Measurements from ENCODE around the gene SPATC1L.

Gene SPATC1L

GRCh38 chr21:46116189-46116775 is 68.0 kb downstream of the SPATC1L start:
- no peak for DNase-seq (ENCODE audit: extremely low spot score)
- ChIA-PET CTCF (no interaction called here), POLR2A (no interaction called here)
- no peak for TF ChIP-seq FOXK2 (IDR thresholded peaks at IDR 0.05)
- no peak for TF ChIP-seq LEF1 (IDR thresholded peaks at IDR 0.05; ENCODE audit: borderline replicate concordance)
- TF ChIP-seq ARNT (IDR thresholded peaks at IDR 0.05): no peak
- no peak for TF ChIP-seq CTBP1 (IDR thresholded peaks at IDR 0.05; ENCODE audit: borderline replicate concordance)
- no peak for TF ChIP-seq SP1 (IDR thresholded peaks at IDR 0.05)
- TF ChIP-seq NFRKB (IDR thresholded peaks at IDR 0.05): no peak
- no peak for TF ChIP-seq TARDBP (IDR thresholded peaks at IDR 0.05)
- no peak for TF ChIP-seq HDGF (IDR thresholded peaks at IDR 0.05; ENCODE audit: borderline replicate concordance)
- TF ChIP-seq FOXA1 (IDR thresholded peaks at IDR 0.05): no peak

GRCh38 chr21:46115441-46116188 is 68.6 kb downstream of the SPATC1L start:
- TF ChIP-seq TARDBP (IDR thresholded peaks at IDR 0.05) (no peak), CTBP1 (IDR thresholded peaks at IDR 0.05; ENCODE audit: borderline replicate concordance) (no peak), PKNOX1 (IDR thresholded peaks at IDR 0.05) (no peak), HDGF (IDR thresholded peaks at IDR 0.05; ENCODE audit: borderline replicate concordance) (no peak), FOXK2 (IDR thresholded peaks at IDR 0.05) (no peak), SUZ12 (IDR thresholded peaks at IDR 0.05) (no peak), LEF1 (IDR thresholded peaks at IDR 0.05; ENCODE audit: borderline replicate concordance) (no peak), NFRKB (IDR thresholded peaks at IDR 0.05) (no peak), SP1 (IDR thresholded peaks at IDR 0.05) (no peak), FOXM1 (IDR thresholded peaks at IDR 0.05; ENCODE audit: borderline replicate concordance) (no peak), ZNF384 (IDR thresholded peaks at IDR 0.05) (no peak), L3MBTL2 (conservative IDR thresholded peaks at IDR 0.05) (no peak), ELF4 (IDR thresholded peaks at IDR 0.05) (no peak), FOXA1 (IDR thresholded peaks at IDR 0.05) (no peak), BHLHE40 (IDR thresholded peaks at IDR 0.05; ENCODE audit: borderline replicate concordance) (no peak), ARNT (IDR thresholded peaks at IDR 0.05) (no peak)
- POLR2A ChIA-PET: no interaction called here
- no peak for DNase-seq (ENCODE audit: extremely low spot score)
- CTCF ChIA-PET: interaction anchor here (0.6 kb wide), 1 partner anchor 72 kb away, joined by 3 read pairs; no protein-coding TSS in a partner anchor

- no peak for TF ChIP-seq ARNT (IDR thresholded peaks at IDR 0.05)
- no peak for TF ChIP-seq TARDBP (IDR thresholded peaks at IDR 0.05)
- no peak for TF ChIP-seq LEF1 (IDR thresholded peaks at IDR 0.05; ENCODE audit: borderline replicate concordance)
- TF ChIP-seq NFRKB (IDR thresholded peaks at IDR 0.05): no peak
- no peak for TF ChIP-seq L3MBTL2 (conservative IDR thresholded peaks at IDR 0.05)
- TF ChIP-seq FOXM1 (IDR thresholded peaks at IDR 0.05; ENCODE audit: borderline replicate concordance): no peak
- no peak for DNase-seq (ENCODE audit: extremely low spot score)
- ChIA-PET CTCF (no interaction called here), POLR2A (no interaction called here)
Observed at GRCh38 chr21:46114963-46115362, 69.3 kb downstream of the SPATC1L start.

- no peak for DNase-seq (ENCODE audit: extremely low spot score)
- CTCF ChIA-PET: no interaction called here
- no peak for TF ChIP-seq LEF1 (IDR thresholded peaks at IDR 0.05; ENCODE audit: borderline replicate concordance)
- TF ChIP-seq BHLHE40 (IDR thresholded peaks at IDR 0.05; ENCODE audit: borderline replicate concordance): no peak
- no peak for TF ChIP-seq ELF4 (IDR thresholded peaks at IDR 0.05)
- TF ChIP-seq ZNF384 (IDR thresholded peaks at IDR 0.05): no peak
- no peak for TF ChIP-seq HDGF (IDR thresholded peaks at IDR 0.05; ENCODE audit: borderline replicate concordance)
- POLR2A ChIA-PET: no interaction called here
Observed at GRCh38 chr21:46113497-46114176, 70.6 kb downstream of the SPATC1L start.

- ChIA-PET CTCF (no interaction called here), POLR2A (no interaction called here)
- TF ChIP-seq FOXM1 (IDR thresholded peaks at IDR 0.05; ENCODE audit: borderline replicate concordance) (no peak), FOXK2 (IDR thresholded peaks at IDR 0.05) (no peak), NFRKB (IDR thresholded peaks at IDR 0.05) (no peak)
- no peak for DNase-seq (ENCODE audit: extremely low spot score)
Observed at GRCh38 chr21:46112725-46113215, 71.5 kb downstream of the SPATC1L start.

- no peak for TF ChIP-seq PKNOX1 (IDR thresholded peaks at IDR 0.05)
- no peak for TF ChIP-seq ELF4 (IDR thresholded peaks at IDR 0.05)
- DNase-seq (ENCODE audit: extremely low spot score): no peak
- ChIA-PET CTCF (no interaction called here), POLR2A (no interaction called here)
Observed at GRCh38 chr21:46111857-46112724, 72.2 kb downstream of the SPATC1L start.

All from HEK293T (cell line).